HG03460 (cell line): ENCODE data around the gene NEDD8.

Experiments
- ATAC-seq: cut with Tn5 transposase; IDR thresholded peaks from one replicate; pipeline ENCODE4 v1.9.1; 2021; ENCODE audit not compliant: unreplicated experiment

The NEDD8 gene

DNA sequence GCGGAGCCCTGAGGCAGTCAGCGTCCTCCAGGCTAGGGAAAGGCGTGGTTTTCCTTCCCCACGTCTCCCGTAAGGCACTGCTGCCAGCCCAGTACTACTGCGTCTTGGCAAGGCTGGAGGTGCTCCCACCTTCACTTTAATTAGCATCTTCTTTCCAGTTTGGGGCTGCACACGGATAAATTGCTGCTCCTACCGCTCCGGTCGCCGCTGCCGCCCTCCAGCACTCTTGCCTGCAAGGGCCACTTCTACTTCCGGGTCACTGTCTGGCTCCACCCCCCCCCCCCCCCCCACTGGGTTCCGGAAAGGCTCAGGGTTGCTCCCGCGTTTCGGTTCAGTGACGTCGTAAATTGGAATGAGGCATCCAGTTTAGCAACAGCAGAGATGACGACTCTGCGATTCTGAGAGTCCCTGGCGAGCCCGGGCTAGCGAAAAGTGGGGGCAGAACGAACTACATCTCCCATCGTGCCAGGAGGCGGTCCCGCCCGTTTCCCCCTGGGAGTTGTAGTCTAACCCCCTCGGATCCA is at the start of gene NEDD8:
NEDD8 (minus strand) TSS at position 247 of the 524 bp plus-strand sequence; CDS start at position 147, 100 bp downstream.
- peak; percentile 69 for ATAC-seq

DNA sequence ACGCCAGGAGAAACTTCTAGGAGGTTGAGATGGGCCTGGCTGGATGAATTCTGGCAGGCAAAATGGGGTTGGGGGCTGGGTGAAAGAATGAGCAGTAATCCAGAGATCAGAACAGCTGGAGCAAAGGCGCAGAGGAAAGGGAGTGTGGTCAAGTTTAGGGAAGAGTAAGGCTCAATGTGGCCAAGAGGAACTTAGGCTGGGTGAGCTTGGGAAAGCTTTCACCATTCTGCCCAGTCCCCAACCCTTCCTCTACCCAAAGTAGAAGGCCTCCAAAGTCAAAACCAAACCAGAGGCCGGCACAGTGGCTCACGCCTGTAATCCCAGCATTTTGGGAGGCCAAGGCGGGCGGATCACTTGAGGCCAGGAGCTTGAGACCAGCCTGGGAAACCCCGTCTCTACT is 49.5 kb upstream of the NEDD8 start:
- no peak for ATAC-seq

DNA sequence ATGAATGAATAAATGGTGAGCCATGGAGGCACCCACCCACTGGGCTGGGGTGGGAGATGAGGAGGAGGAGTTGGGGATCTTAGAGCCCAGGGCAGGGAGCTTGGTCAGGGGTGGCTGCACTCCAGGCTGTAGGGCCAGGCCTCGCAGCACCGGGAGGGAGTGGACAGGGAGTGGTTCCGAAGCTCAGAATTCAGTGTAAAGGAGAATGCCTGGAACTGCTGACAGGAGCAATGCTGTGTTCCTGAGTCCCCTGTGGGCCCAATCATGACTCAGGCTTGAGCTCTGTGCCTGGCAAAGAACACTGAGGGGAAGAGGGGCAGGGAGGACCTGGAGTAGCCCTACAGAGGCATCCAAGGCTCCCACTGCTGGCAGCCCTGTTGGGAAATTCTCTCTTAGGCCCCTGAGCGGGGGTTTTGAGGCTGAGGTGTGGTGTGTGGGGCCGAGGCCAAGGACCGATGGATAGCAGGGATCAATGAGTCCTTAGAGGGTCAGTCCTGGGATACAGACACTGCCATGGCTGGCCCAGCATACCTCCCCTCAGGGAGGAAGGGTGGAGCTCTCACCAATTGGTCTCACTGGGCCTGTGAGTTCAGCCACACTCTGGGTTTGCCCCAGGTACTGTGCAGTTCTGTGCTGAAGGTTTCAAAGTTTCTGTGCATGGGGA is 48.8 kb upstream of the NEDD8 start:
- no peak for ATAC-seq

DNA sequence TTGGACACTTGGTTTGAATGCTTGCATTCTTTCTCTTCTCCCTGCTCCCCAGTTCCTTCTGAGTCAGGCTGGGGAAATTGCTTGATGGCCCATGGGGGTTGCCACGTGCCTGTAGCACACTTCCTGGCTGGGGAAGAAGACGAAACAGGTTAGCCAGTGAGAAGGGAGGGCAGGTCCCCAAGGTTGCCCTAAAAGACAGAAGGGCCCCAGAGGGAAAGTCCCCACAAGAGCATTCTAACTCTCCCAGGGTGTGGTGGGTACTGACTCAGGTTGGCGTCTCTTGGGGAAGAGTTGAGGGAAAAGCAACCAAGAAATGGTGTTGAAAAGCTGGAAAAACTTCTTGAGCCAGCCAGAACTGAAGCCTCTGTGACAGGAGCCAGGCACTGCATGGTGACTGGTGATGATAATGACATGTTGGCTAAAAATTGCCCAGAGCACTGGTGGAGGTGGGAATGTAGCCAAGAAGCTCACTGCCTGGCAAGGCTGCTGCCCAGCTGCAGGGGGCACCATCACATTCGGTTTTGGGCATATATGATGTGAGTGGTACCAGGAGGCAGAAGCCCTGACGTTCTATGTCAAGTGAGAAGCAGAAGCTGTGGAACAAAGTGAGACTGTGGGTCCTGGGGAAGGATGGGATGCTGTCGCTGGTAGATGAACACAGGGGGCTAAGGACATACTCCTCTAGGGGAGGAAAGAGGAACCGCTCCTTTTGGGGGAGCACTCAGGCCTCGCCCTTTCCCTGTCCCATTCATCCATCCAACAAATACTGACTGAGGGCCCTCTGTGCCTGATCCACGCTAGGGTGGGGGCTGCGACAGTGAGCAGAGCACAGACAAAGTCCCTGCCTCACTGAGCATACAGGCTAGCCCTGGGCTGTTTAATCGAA is 47.4 kb upstream of the NEDD8 start:
- peak; percentile 81 for ATAC-seq

DNA sequence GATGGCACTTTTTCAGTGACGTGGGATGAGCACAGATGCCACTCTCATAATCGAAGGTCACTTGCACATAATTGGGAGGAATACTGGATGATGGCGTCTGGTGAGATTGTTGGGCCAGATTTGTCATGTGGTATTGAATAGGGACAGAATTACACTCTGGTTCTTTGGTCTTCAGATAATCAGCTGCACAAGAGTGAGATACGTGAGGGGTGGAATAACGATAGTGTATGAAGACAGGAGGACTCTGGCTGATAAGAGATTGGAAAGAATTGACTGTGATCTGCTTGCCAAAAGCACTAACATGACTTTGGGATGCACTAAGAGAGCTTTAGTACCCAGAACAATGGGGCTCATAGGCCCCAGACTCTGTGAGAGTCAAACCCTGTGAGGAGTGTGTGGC is 46.3 kb upstream of the NEDD8 start:
- no peak for ATAC-seq

DNA sequence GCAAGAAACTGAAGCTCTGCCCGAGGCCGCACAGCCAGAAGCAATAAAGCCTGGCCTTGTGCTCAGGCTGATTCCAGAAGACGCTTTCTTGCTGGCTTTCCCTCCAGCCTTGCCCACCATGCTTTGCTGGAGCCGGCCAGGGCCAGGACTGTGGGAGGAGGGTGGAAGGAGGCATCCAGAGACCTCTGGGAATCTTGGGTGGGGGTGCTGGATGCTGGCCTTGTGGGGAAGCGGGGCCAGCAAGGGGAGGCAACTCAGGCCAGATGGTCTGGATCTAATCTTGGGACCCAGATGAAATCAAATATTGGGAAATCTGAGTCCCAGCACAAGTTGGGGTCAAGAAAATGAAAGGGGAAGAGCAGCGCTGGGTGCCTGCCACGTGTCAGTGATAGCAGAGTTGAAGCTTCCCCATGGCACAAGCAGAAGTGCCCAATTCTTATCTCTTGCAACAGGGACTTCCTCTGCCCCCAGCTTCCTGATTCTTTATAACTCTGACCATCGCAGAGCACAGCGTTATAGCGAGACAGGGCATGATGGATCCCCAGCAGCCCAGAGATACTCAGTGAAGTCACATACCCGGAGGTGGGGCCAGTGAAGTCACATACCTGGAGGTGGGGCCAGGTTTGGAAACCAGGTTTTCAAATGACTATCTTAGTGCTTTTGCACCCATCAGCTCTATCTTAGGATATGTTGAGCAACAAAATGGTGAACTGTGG is 45.6 kb upstream of the NEDD8 start:
- no peak for ATAC-seq

DNA sequence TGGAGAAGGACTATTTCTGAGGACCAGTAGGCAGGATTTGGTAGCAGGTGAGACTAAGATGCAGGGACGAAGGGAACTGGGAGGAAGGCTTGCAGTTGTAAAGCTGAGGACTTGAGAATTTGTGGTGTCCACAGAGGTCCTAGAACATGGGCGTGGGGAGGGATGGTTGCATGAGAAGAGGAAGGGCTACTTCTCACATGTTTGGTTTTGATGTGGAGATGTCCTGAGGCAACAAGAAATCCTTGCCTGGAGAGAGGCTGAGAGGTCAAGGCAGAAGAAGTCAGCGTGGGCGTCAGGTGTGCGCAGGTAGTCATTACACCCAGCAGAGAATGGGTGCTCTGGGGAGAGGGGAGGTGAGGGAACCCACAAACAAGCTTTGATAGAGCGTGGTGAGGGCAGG is 44.9 kb upstream of the NEDD8 start:
- no peak for ATAC-seq

DNA sequence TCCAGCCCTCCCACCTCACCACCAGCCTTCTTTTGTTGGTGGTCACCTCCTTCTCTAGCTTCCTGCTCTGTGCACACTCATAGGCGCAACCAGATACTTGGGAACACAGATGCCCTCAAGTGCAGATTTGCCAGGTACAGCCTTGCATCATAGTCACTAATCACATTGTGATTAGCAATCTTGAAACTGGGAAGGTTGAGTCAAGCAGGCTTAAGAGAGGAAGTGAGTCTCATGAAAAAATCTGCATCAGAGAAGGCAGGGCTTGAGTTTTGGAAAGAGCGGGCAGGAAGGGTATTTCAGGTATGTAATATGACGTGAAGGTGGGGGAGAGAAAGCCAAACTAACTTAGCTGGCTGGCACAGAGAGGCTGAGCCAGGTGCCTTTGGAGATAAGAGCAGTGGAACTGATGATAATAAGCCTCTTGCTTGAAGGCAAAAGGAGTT is 42.0 kb upstream of the NEDD8 start:
- ATAC-seq, result peak; percentile 43

DNA sequence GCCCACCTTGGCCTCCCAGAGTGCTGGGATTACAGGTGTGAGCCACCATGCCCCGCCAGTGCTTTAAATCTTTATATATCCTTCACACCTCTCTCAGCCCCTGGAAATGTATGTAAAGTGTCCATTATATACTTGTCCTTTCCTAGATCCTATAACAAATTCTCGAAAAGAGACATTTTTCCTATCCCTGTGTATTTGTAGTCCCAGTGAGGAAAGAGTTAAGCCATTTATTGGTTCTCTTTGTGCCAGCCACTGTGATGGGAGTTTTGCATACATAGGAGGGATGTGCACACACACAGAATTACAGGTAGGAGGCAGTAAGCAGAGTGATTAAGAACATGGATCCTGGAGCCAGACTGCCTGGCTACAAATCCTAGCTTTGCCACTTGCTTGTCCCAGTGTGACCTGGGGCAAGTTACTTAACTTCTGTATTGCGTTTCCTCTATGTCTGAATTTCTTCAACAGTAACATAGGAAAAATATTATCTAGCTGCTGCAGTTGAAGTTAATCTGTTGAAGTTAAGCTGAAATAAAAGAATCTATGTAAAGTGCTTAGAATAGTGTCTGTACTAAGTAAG is 41.3 kb upstream of the NEDD8 start:
- no peak for ATAC-seq

DNA sequence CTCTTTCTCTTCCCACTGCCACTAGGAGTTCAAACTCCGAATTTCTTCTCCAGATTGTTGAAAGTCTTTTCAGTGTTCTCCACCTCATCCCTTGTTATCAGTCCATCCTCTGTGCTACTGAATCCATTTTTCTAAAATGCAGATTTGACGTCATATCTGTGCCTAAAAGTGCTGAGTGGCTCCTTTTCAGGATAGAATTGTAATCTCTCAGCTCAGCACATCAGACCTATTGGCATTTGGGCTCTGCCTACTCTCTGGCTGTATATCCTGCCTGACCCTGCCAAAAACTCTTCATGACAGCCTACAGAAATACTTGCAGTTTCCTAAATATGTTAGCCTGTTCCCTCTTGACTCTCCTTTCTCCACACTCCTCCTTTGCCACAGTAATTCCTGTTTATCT is 40.3 kb upstream of the NEDD8 start:
- no peak for ATAC-seq

DNA sequence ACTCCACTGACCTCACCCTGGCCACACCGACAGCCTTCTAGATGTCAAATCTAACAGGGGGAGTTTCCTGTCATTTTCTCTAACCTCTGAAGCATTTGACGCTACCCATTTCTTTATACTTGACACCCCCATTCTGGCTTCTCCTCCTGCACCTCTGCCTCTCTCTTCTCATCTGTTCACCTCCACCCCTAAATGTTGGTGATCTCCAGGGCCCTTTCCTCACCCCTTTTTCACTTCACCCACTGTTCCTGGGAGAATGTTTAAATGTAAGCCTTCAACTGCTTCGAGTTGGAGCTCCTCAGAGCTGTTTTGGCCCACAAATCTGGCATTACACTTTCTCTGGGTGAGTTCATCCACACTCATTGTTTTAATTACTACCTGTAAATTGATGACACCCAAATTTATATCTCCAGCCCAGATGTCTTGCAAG is 39.7 kb upstream of the NEDD8 start:
- ATAC-seq, result no peak

DNA sequence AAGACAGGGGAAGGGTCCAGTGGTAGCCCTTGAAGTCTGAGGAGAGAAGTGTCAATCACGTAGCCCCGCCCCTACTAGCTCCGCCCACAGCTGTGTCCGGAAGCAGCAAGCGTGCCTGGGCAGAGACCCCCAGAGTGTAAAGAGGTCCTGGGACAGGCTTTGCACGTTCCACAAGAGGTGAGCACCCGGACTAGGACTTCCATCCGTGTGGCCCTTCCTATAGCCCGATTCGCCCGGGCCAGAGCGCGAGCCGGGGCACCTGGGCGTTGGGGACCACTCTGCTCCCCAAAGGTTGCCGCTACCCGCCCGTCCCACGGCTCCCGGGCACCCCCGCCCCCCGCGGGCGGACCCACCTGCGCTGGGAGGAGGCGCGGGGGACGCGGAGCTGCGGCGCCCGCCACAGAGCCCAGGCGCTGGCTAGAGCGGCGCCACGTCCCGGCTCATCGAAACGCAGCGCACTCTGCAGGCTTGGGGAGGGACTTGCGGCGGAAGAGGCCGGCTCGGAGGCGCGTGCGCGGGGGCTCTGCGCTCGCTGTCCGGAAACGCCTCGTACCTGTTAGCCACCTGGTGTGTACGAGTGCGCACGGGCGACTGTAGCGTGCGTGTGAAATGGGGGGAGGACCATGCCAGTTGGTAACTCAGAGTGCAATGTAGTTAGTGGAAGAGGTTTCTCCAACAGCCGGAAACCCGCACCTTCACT is 39.1 kb upstream of the NEDD8 start, which contains the start of gene RABGGTA:
RABGGTA (minus strand) TSS at position 464 of the 700 bp plus-strand sequence. CDS start 482 bp downstream, outside the sequence.
- peak; percentile 80 for ATAC-seq

DNA sequence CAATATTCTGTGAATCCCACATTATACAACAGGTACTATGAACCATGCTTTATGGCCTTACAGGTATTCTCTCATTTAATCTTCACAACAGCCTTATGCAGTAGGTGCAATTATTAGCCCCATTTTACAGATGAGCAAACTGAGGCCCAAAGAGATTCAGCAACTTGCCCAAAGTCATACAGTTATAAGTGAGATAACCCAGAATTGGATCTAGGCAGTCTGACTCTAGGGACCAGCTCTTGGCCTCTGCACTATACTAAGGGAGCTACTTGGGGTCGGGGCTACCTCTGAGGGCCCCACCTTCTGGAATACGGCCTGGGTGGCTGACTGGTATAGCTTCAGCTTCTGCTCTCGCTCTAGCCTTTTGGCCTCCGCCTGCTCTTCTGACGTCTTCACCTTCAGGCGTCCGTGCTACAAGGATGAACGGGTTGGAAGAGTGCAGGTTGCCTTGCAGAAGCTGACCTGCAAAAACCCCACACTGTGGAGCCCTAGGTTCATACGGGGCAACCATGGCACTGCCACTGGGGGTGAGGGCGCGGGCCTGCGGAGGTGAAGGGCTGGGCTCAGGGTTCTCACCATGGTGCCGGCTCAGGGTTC is 38.5 kb upstream of the NEDD8 start:
- ATAC-seq, result no peak

DNA sequence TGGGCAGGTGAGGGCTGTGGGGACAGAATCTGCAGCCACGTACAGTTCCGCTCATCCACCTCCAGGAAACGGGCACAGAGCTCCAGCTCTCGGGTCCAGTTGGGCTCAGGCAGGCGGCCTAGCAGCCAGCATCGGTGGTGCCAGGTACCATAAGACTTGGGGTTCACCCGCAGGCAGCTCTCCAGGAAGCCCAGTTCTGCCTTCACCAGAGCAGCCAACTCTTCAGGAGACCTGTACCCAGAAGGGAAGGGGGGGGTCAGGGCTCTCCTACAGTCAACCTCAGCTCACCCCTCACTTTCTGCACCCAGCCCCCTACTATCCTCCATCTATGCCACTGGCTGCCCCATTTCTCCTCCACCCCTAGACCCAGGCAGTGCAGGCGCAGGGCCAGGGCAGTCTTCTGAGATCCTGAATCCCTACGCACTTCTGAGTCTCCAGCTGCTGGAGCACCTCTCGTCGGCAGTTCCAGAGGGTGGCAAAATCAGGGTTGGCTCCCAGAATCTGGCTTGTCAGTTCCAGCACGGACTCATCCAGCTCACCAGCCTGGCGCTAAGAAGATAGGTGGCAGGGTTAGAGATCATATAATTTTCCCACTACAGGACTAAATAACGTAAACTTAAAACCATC is 37.9 kb upstream of the NEDD8 start:
- no peak for ATAC-seq

DNA sequence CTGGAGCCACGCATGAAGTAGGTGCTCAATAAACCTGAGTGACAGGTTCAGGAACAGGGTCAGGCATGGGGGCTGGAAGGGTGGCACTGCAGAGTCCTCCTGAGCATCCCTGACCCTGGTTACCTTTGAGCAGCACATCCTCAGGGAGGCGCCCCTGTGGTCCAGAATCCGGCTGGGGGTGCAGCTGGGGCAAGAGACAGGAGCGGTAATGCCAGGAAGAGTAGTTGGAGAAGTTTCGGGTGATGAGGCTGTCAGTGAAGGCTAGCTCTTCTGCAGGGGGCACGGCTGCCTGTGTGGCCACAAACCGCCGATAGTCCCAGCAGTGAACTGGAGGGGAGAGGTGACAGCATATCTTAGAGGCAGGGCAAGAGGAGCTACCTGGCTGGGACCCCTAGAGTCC is 37.2 kb upstream of the NEDD8 start:
- ATAC-seq, result no peak

DNA sequence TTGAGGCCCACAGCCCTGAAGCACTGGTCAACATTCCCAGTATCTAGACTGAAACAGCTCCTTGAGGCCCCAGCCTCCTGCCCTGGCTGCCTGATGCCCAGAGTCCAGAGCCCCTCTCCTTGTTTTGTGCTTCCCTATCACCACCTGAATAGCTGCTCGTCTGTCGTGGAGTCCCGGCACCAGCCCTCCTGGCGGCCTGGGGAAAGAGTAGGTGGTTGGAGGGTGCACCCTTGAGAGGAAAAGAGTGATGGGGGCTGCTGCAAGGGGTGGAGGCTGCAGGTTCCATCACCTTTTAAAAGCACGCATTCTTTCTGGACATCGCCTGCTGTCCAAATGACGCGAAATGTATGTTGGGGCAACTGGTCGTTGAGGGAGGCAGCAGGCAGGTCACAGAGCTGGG is 36.1 kb upstream of the NEDD8 start:
- ATAC-seq, result no peak

DNA sequence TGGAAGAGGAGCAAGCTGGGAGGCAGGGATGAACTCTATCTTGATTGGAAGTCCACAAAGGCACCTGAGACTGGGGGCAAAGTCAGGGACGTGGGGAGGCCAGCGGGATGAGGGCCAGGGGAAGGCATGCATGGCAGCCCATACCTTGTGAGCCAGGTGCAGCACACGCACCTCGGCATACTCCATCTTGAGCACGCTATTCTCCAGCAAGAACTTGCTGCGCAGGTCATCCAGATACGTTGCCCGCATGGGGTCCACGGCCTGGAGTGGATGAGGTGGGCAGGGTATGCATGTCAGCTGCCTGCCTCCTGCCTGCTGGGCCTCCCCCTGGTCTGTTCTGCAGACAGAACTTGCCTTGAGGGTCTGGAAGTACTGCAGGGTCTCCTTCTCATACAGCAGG is 35.3 kb upstream of the NEDD8 start:
- no peak for ATAC-seq

DNA sequence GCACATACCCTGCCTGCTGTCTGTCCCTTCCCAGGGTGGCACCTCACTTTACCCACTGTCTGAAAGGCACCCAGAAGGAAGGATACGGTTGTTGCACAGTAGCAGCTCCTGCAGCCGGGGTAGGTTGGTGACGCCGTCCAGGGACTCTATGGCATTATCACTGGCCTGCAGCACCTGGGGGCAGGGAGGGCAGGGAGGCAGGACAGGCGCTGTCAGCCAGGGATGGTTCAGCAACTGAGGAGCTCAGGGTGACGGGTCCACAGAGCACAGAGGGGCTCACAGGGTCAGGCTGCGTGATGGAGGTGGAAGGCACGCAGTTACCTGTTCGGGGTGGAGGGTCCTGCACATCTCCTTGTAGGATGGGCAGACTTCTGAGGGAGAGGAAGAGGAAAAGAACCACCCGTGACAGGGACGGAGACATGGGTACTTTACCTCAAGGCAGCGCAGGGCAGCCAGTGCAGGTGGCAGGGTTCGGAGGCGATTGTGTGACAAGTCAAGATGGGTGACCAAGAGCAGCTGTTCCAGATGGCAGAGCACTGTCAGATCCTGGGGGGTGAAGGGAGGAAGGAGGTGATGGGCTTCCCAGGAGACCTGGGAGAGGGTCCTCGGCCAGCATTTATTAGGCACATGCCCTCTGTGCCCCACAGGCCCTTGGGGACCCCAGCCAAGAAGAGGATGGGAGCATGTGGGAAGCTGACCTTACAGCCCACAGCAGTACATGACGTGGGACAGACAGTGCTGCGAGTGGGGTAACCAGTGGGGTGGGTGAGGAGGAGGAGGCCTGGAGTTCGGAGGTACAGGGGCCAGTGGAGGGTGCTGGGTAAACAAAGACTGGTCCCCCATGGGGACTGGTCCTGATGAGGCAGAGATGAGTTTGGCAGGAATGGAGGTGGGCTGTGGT is 34.4 kb upstream of the NEDD8 start:
- ATAC-seq, result no peak
